Measurements from ENCODE around the gene HOXB8. TPM values are rescaled to one million over a fixed set of nuclear protein-coding genes. Genes with fewer than 3 reads are reported as not detected.
A peak's percentile ranks its signal among the peaks of the same experiment; 100 is the strongest.

The HOXB8 gene
- total RNA-seq, 3 donors from 2014 or later = 0.59 to 4.6 (median 4.6) TPM

DNA sequence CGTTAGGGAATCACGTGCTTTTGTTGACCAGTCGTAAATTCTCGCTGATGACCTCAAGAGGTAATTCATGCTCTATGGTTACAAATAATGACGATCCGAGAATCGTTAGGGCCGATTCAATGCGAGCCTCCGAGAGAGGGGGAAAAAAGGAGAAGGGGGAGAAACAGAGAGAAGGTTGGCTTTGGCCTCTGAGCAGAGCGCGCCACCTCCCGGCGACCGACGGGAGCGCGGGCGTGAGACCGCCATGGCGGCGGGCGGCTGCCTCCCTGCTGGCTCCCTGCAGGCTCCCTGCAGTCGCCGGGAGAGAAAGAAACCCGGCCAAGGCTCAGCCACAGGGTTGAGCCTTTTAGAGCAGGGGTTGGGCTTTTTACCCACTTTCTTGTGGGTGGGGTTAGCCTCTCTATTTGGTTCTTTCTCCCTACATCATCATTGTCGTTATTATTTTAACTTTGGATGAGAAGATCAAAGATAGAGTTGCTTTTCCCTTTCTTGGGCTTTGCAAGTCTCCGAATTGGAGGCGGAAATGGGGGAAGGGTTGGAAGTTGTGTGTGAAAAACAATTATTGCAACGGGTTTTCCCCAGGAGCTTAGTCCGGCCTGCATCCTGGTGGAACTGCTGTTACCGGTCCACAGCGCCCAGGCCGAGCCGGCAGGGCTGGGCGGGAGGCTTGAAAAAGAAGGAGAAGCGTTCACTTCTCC is 21.1 kb downstream of the HOXB8 start:
- peaks cover 0 to 10% of the 10 kb centered on the region in 2 donors for H3K4me1 ChIP-seq
- intact Hi-C loops (cut with DNase I; ENCODE audit: low total_unique reads) = loop anchor here (5.0 kb wide), 1 partner anchor 102 kb away; no protein-coding TSS in a partner anchor
- no peaks in the 10 kb centered on the region for H3K9me3 ChIP-seq
- H3K27me3 ChIP-seq = peaks cover 0 to 82% of the 10 kb centered on the region in 2 donors
- DNase-seq (ENCODE audit: low spot score in 2 of 2) = peak in 1 of 2 donors; percentile 79
- no peak overlapping the region for H3K27ac ChIP-seq
- no peaks in the 10 kb centered on the region for H3K36me3 ChIP-seq
- TF ChIP-seq POLR2A (IDR thresholded peaks at IDR 0.05) (no peak), POLR2AphosphoS5 (IDR thresholded peaks at IDR 0.05) (peak in 1 of 3 donors; percentile 27)
- TF ChIP-seq, protein P1, sequence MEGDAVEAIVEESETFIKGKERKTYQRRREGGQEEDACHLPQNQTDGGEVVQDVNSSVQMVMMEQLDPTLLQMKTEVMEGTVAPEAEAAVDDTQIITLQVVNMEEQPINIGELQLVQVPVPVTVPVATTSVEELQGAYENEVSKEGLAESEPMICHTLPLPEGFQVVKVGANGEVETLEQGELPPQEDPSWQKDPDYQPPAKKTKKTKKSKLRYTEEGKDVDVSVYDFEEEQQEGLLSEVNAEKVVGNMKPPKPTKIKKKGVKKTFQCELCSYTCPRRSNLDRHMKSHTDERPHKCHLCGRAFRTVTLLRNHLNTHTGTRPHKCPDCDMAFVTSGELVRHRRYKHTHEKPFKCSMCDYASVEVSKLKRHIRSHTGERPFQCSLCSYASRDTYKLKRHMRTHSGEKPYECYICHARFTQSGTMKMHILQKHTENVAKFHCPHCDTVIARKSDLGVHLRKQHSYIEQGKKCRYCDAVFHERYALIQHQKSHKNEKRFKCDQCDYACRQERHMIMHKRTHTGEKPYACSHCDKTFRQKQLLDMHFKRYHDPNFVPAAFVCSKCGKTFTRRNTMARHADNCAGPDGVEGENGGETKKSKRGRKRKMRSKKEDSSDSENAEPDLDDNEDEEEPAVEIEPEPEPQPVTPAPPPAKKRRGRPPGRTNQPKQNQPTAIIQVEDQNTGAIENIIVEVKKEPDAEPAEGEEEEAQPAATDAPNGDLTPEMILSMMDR (IDR thresholded peaks at IDR 0.05) = peak; percentile 70 to 81 (median 73)
- peak overlapping the region; percentile 41 to 68 (median 43) for H3K4me3 ChIP-seq

DNA sequence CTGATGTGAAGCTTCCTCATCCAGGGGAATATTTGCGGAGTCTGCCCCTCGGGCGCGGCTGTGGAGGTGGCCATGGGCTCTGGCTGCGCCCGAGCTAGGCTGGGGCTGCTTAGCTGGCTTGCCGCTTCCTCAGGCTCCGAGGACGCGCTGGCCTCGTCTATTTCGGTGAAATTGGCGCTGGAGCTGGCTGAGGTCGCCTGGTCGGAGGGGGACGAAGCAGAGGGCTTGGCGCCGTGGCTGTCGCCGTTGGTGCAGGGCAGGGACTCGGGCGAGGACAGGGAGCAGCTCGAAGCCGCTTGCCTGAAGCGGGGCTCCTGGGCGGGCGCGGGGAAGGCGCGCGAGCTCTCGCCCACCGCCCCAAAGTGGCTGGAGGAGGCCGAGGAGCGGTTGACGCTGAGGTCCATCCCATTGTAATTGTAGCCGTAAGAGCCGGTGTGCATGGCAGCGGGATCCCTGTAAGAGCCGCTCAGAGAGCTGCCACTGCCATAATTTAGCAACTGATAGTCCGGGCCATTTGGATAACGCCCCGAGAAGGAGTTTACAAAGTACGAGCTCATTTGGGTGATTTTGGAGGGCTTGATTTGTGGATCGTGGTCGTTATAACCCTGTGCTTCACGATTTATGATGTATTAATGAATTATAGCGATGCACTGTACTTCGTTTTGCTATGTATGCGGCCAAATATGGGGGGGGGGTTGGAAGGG is 21.8 kb downstream of the HOXB8 start, which contains the start of gene HOXB5:
Gene HOXB5, minus strand, starts transcription at position 654 of the 704 bp plus-strand sequence. Its CDS starts 97 bp downstream, at position 557.
- Histone ChIP-seq H3K36me3 (no peaks in the 10 kb centered on the region), H3K4me1 (peaks cover 0 to 10% of the 10 kb centered on the region in 2 donors), H3K27me3 (peaks cover 0 to 78% of the 10 kb centered on the region in 2 donors), H3K27ac (peak within 1 kb of the TSS in 1 of 2 donors; percentile 20), H3K4me3 (peak within 1 kb of the TSS; percentile 41 to 68 (median 43)), H3K9me3 (no peaks in the 10 kb centered on the region)
- no peak for DNase-seq (ENCODE audit: low spot score in 2 of 2)
- intact Hi-C loops (cut with DNase I; ENCODE audit: low total_unique reads) = loop anchor here (5.0 kb wide), 1 partner anchor 101 kb away; no protein-coding TSS in a partner anchor
- TF ChIP-seq POLR2AphosphoS5 (IDR thresholded peaks at IDR 0.05) = no peak

DNA sequence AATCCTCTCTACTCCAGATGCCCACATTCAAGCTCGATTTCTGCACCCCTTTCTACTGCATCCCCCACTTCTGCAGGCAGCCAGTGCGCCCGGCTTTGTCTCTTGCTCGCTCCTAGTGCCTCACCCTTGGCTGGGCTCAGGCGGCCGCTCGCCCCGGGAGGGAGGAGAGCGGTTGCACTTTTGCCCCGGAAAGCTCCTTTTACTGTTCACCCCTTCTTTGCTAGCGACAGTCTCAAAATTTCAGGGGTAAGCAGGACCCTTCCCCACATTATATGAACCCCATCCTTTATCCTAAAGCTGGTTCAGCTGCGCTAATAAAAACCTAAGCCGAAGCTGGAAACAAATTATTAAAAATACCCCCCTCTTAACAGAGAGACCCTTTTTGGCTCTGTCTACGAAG is 22.5 kb downstream of the HOXB8 start:
- Histone ChIP-seq H3K4me3 (peak overlapping the region; percentile 41 to 68 (median 43)), H3K27me3 (peaks cover 0 to 78% of the 10 kb centered on the region in 2 donors), H3K4me1 (peaks cover 0 to 3% of the 10 kb centered on the region in 2 donors), H3K36me3 (no peaks in the 10 kb centered on the region), H3K27ac (no peak overlapping the region), H3K9me3 (no peaks in the 10 kb centered on the region)
- TF ChIP-seq POLR2AphosphoS5 (IDR thresholded peaks at IDR 0.05) (no peak), POLR2A (IDR thresholded peaks at IDR 0.05) (no peak)
- TF ChIP-seq, protein P1 (IDR thresholded peaks at IDR 0.05) = no peak
- DNase-seq (ENCODE audit: low spot score in 2 of 2) = no peak
- intact Hi-C loops (cut with DNase I; ENCODE audit: low total_unique reads) = loop anchor here (1.0 to 5.0 kb wide), 2 partner anchors 16 to 100 kb away; no protein-coding TSS in a partner anchor

DNA sequence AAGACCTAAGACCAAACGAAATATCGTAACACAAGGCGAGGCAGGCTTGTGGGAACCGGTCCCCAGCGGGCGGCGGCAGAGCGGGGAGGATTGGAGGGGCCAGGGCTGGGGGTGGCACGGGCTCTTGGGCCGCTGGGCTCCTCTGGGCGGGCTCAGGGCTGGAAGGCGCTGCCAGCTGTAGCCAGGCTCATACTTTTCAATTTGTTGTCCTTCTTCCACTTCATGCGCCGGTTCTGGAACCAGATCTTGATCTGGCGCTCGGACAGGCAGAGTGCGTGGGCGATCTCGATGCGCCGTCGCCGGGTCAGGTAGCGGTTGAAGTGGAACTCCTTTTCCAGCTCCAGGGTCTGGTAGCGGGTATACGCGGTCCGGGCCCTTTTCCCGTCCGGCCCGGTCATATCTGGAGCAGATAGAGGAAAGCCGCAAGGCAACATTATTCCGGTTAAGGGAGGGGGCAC is 23.0 kb downstream of the HOXB8 start:
- intact Hi-C loops (cut with DNase I; ENCODE audit: low total_unique reads) = loop anchor here (1.0 to 5.0 kb wide), 2 partner anchors 16 to 100 kb away; no protein-coding TSS in a partner anchor
- Histone ChIP-seq H3K36me3 (no peaks in the 10 kb centered on the region), H3K27ac (no peak overlapping the region), H3K4me1 (no peaks in the 10 kb centered on the region), H3K27me3 (peaks cover 0 to 78% of the 10 kb centered on the region in 2 donors), H3K4me3 (peak overlapping the region; percentile 41 to 68 (median 43)), H3K9me3 (no peaks in the 10 kb centered on the region)
- DNase-seq (ENCODE audit: low spot score in 2 of 2) = no peak
- TF ChIP-seq, protein P1 (IDR thresholded peaks at IDR 0.05) = no peak
- TF ChIP-seq POLR2AphosphoS5 (IDR thresholded peaks at IDR 0.05) = no peak
- no peak for TF ChIP-seq POLR2A (IDR thresholded peaks at IDR 0.05)

DNA sequence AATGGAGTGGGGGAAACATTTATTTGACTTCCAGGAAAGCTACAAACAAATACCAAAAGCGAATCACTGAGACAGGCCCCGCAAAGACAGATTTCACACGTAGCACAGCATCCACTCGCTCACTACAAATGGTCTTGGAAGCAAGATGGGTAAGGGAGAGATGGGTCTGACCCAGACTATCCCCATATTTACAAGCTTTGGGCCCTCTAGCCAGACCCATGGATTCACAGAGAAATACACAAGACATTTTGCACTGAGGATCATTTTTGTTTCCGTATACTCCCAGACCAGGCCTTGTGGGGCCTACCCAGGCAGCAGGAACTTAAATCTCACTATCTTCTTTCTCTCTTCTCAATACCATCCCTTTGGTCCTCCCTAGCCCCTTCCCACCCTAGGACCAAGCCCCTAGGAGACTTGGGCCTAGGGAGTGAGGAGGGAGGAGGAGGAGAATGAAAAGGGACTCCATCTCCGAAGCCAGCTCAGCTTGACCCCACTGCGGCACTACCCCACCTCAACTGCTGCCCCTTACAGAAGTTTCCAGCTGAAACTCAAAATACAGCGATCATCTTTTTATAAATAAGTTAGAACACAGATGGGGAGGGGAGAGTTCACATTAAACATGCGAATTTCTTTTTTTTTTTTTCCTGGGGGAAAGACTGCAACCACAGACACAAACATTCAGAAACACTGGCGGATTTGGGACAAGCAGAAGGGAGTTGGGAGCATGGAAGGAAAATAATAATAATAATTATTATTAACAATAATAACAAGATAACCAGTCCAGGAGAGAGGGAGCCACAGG is 23.6 kb downstream of the HOXB8 start:
- Histone ChIP-seq H3K4me1 (no peaks in the 10 kb centered on the region), H3K4me3 (peak overlapping the region in 1 of 3 donors; percentile 43), H3K27ac (no peak overlapping the region), H3K36me3 (no peaks in the 10 kb centered on the region), H3K9me3 (no peaks in the 10 kb centered on the region), H3K27me3 (peaks cover 0 to 78% of the 10 kb centered on the region in 2 donors)
- TF ChIP-seq POLR2A (IDR thresholded peaks at IDR 0.05) (no peak), POLR2AphosphoS5 (IDR thresholded peaks at IDR 0.05) (no peak)
- TF ChIP-seq, protein P1 (IDR thresholded peaks at IDR 0.05) = no peak
- intact Hi-C loops (cut with DNase I; ENCODE audit: low total_unique reads) = loop anchor here (1.0 to 5.0 kb wide), 2 partner anchors 17 to 99 kb away; no protein-coding TSS in a partner anchor
- DNase-seq (ENCODE audit: low spot score in 2 of 2) = no peak

Measured in breast epithelium (tissue), 4 donors.